GM23338 (cell line): ENCODE results near the gene TREML4. TPM values are rescaled to one million over a fixed set of nuclear protein-coding genes. Genes with fewer than 3 reads are reported as not detected.
A peak's percentile ranks its signal among the peaks of the same experiment; 100 is the strongest.

Experiments
- ATAC-seq: fragments of 200-7000 bp; cut with Tn5 transposase; 3 replicates; pipeline ENCODE4 v1.9.1; 2020
- DNase-seq: peaks from one replicate; pipeline ENCODE4 v3.0.0-alpha.2; 2015; ENCODE audit warnings: low spot score
- H2AFZ ChIP-seq: fragments of 200-600 bp; sonication (generic); 2 replicates; pipeline ENCODE4 v1.8.0; 2016; ENCODE audit warnings: antibody characterized with exemption, mild to moderate bottlenecking, moderate library complexity
- H3F3A ChIP-seq: fragments of 200-600 bp; sonication (generic); replicated peaks from 2 replicates; pipeline ENCODE4 v1.8.0; 2017; ENCODE audit warnings: antibody characterized with exemption, mixed run types, low read depth
- H3K27ac ChIP-seq: fragments of 200-600 bp; sonication (generic); 2 replicates; pipeline ENCODE4 v1.6.1; 2016; ENCODE audit warnings: low read depth
- H3K27me3 ChIP-seq: fragments of 200-600 bp; sonication (generic); 2 replicates; pipeline ENCODE4 v1.8.0; 2016; ENCODE audit warnings: mild to moderate bottlenecking, mixed run types, moderate library complexity; ENCODE audit not compliant: insufficient read depth
- H3K36me3 ChIP-seq: fragments of 200-600 bp; sonication (generic); 2 replicates; pipeline ENCODE4 v1.8.0; 2016; ENCODE audit warnings: mild to moderate bottlenecking; ENCODE audit not compliant: insufficient read depth
- H3K4me1 ChIP-seq: fragments of 200-600 bp; sonication (generic); 2 replicates; pipeline ENCODE4 v1.8.0; 2016; ENCODE audit warnings: mild to moderate bottlenecking, moderate library complexity; ENCODE audit not compliant: insufficient read depth
- H3K4me2 ChIP-seq: fragments of 200-600 bp; sonication (generic); 2 replicates; pipeline ENCODE4 v1.7.1; 2017; ENCODE audit warnings: mixed run types
- H3K4me3 ChIP-seq: fragments of 200-600 bp; sonication (generic); 2 replicates; pipeline ENCODE4 v1.6.1; 2016; ENCODE audit warnings: mixed run types
- H3K79me2 ChIP-seq: fragments of 200-600 bp; sonication (generic); replicated peaks from 2 replicates; pipeline ENCODE4 v1.8.0; 2017; ENCODE audit warnings: mild to moderate bottlenecking; ENCODE audit not compliant: insufficient read depth
- H3K9me2 ChIP-seq: fragments of 200-600 bp; sonication (generic); 2 replicates; pipeline ENCODE4 v1.8.0; 2017; ENCODE audit not compliant: insufficient read depth
- H4K20me1 ChIP-seq: fragments of 200-600 bp; sonication (generic); replicated peaks from 2 replicates; pipeline ENCODE4 v1.8.0; 2017; ENCODE audit warnings: mild to moderate bottlenecking; ENCODE audit not compliant: insufficient read depth
- H3K27ac Mint-ChIP-seq: 2 replicates; pipeline ENCODE4 v1.8.0; 2020; ENCODE audit warnings: inconsistent platforms, mild to moderate bottlenecking, moderate library complexity, mixed read lengths
- H3K27me3 Mint-ChIP-seq: 3 replicates; pipeline ENCODE4 v1.8.0; 2022; ENCODE audit warnings: low read depth, mild to moderate bottlenecking, moderate library complexity, mixed read lengths, inconsistent platforms; ENCODE audit not compliant: insufficient read depth, poor library complexity
- H3K36me3 Mint-ChIP-seq: 3 replicates; pipeline ENCODE4 v1.8.0; 2021; ENCODE audit warnings: low read depth, mild to moderate bottlenecking, inconsistent platforms, moderate library complexity, mixed read lengths
- H3K4me1 Mint-ChIP-seq: 3 replicates; pipeline ENCODE4 v1.8.0; 2020; ENCODE audit warnings: mild to moderate bottlenecking, inconsistent platforms, mixed read lengths
- H3K4me3 Mint-ChIP-seq: 3 replicates; pipeline ENCODE4 v1.8.0; 2021; ENCODE audit warnings: moderate library complexity, mild to moderate bottlenecking, inconsistent platforms, mixed read lengths
- H3K9me3 Mint-ChIP-seq: 3 replicates; pipeline ENCODE4 v1.8.0; 2020; ENCODE audit warnings: moderate library complexity, mild to moderate bottlenecking, inconsistent platforms, mixed read lengths
- CREB1 ChIP-seq: fragments of 250-450 bp; sonication (Bioruptor Pico); IDR thresholded peaks from 2 replicates; pipeline ENCODE4 v1.5.0; 2020; ENCODE audit warnings: low read depth, mild to moderate bottlenecking, moderate library complexity
- CTCF ChIP-seq, 2 experiments: fragments of 200-600 bp in 1 of 2; sonication (generic) in 1 of 2; conservative IDR thresholded peaks; 2 replicates each; pipeline versions ENCODE4 v1.5.1 to v1.6.1; 2016 to 2017; ENCODE audit warnings: antibody characterized with exemption in 2 of 2, low read depth in 2 of 2, mild to moderate bottlenecking in 2 of 2, moderate library complexity in 1 of 2
- EZH2 ChIP-seq: fragments of 200-600 bp; sonication (generic); IDR thresholded peaks from one replicate; pipeline ENCODE4 v1.8.0; 2017; ENCODE audit warnings: antibody characterized with exemption, mild to moderate bottlenecking, low read depth; ENCODE audit not compliant: unreplicated experiment
- EZH2phosphoT487 ChIP-seq: fragments of 200-600 bp; sonication (generic); IDR thresholded peaks from one replicate; pipeline ENCODE4 v1.8.1; 2018; ENCODE audit warnings: antibody characterized with exemption; ENCODE audit not compliant: unreplicated experiment
- STAT1 ChIP-seq: IDR thresholded peaks from one replicate; pipeline ENCODE4 v1.6.1; 2016; ENCODE audit warnings: antibody characterized with exemption; ENCODE audit not compliant: unreplicated experiment
- ZNF114 ChIP-seq: fragments of 250-450 bp; sonication (Bioruptor Pico); IDR thresholded peaks from 2 replicates; pipeline ENCODE4 v1.5.0; 2020; ENCODE audit warnings: mild to moderate bottlenecking, moderate library complexity
- polyA plus RNA-seq: library from polyadenylated mRNA; unstranded; fragments of >200 nt; fragmentation: Nextera tagmentation; extraction: Ambion mirVana; gene quantifications from 2 replicates; pipeline ENCODE4 v1.2.1, GENCODE V29; 2016
- total RNA-seq: library from RNA; depleted of rRNA; stranded (reverse); fragments of >200 nt; shearing (Covaris generic); gene quantifications from 2 replicates; pipeline ENCODE4 v1.2.3, GENCODE V29; 2014
- TF ChIP-seq, protein P1 (sequence below): IDR thresholded peaks from one replicate; pipeline ENCODE4 v1.6.1; 2018; ENCODE audit warnings: antibody characterized with exemption; ENCODE audit not compliant: unreplicated experiment

TREML4 gene
- total and polyA plus RNA-seq, 2 experiments from 2014 or later = not detected

DNA sequence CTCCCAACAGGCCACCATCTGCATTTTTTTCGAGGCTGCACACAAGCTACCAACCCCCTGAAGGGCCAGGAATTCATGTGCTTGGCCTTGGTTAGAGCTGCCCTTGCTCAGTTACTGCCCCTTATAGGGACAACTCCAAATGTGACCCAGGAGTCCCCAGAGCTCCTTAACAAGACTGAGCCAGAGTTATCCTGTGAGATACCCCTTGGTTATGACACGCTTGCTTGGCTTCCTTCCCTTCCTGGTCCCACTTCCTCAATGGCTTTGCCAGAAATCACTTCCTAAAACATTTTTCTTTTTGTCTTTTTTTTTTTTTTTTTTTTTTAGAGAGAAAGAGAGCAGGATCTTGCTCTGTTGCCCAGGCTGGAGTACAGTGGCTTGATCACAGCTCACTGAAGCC, 49.5 kb downstream of the TREML4 start (continued):
- TF ChIP-seq, protein P1, sequence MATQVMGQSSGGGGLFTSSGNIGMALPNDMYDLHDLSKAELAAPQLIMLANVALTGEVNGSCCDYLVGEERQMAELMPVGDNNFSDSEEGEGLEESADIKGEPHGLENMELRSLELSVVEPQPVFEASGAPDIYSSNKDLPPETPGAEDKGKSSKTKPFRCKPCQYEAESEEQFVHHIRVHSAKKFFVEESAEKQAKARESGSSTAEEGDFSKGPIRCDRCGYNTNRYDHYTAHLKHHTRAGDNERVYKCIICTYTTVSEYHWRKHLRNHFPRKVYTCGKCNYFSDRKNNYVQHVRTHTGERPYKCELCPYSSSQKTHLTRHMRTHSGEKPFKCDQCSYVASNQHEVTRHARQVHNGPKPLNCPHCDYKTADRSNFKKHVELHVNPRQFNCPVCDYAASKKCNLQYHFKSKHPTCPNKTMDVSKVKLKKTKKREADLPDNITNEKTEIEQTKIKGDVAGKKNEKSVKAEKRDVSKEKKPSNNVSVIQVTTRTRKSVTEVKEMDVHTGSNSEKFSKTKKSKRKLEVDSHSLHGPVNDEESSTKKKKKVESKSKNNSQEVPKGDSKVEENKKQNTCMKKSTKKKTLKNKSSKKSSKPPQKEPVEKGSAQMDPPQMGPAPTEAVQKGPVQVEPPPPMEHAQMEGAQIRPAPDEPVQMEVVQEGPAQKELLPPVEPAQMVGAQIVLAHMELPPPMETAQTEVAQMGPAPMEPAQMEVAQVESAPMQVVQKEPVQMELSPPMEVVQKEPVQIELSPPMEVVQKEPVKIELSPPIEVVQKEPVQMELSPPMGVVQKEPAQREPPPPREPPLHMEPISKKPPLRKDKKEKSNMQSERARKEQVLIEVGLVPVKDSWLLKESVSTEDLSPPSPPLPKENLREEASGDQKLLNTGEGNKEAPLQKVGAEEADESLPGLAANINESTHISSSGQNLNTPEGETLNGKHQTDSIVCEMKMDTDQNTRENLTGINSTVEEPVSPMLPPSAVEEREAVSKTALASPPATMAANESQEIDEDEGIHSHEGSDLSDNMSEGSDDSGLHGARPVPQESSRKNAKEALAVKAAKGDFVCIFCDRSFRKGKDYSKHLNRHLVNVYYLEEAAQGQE = no peak
- TF ChIP-seq ZNF114 (CRISPR knock-in tag) (no peak), STAT1 (no peak), EZH2 (no peak)

DNA sequence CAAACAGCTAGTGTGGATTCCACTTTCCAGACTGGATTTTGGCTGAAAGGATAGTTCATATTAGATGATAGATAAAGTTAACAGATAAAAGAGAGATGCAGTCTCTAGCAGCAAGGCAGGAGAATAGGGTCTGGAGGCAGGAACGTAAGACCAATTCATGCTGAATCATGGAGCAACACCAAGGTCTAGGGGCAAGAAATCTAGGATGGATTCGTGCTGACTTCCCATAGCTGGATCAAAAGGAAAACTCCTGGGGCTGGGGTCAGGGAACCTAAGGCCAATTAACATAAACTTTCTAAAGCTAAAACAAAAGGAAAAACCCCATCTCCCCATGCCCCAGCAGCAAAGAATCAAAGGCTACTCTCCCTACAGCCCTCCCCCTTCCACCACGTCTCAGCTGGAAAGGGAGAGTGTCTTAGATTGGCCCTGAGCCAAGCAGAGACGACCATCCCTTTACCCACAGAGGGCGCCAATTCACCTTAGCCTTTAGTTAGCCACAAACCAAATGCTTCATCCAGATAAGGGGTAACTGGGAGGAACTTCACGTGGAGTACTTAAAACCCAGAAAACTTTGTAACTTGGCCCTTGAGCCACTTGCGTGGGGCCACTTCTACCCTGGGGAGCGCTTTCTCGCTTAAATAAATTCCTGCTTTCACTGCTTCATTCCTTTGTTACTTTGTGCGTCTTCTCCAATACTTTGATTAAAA, 50.7 kb downstream of the TREML4 start:
- H3K27ac Mint-ChIP-seq = peak overlapping the region; percentile 10

More for the DNA sequence above, 50.7 kb downstream of the TREML4 start:
- Histone ChIP-seq H2AFZ (peak overlapping the region; percentile 87; the same call in 1 of the 2 replicates), H3K27me3 (no peaks in the 10 kb centered on the region), H3K4me1 (no peaks in the 10 kb centered on the region), H3K79me2 (no peaks in the 10 kb centered on the region), H3K27ac (no peak overlapping the region), H3F3A (no peaks in the 10 kb centered on the region), H3K9me2 (peaks cover 19% of the 10 kb centered on the region), H3K4me3 (no peak overlapping the region), H3K4me2 (no peak overlapping the region), H3K36me3 (no peaks in the 10 kb centered on the region), H4K20me1 (no peaks in the 10 kb centered on the region)
- Mint-ChIP-seq H3K4me1 (peaks cover 8% of the 10 kb centered on the region; the same call in 2 of the 3 replicates), H3K36me3 (no peaks in the 10 kb centered on the region; the same call in 2 of the 3 replicates), H3K27me3 (peaks cover 13% of the 10 kb centered on the region), H3K9me3 (peaks cover 9% of the 10 kb centered on the region; the same call in 2 of the 3 replicates), H3K4me3 (no peak overlapping the region)
- ATAC-seq = peak; percentile 99
- TF ChIP-seq EZH2phosphoT487 = no peak
- TF ChIP-seq CREB1 (CRISPR knock-in tag) = peak; percentile 51; the same call in 1 of the 2 replicates
- peak; percentile 64 to 85 for TF ChIP-seq CTCF (conservative IDR thresholded peaks at IDR 0.05; ENCODE audit: low read depth in 2 of 2)
- DNase-seq = peak; percentile 93
